Fibroblast of skin of back (primary cell): ENCODE results near the gene PPP1R37.
A peak's percentile ranks its signal among the peaks of the same experiment; 100 is the strongest.

Source experiments
- DNase-seq: peaks from one replicate; pipeline ENCODE4 v3.0.0-alpha.2; 2013

Gene PPP1R37

GRCh38 chr19:45140144-45140503, 47.1 kb downstream of the PPP1R37 start:
- DNase-seq: no peak

- DNase-seq: no peak
Measured at GRCh38 chr19:45140533-45140932, 47.6 kb downstream of the PPP1R37 start.

GRCh38 chr19:45141203-45141900, 48.4 kb downstream of the PPP1R37 start:
- no peak for DNase-seq

- DNase-seq: no peak
Measured at GRCh38 chr19:45142016-45142725, 49.2 kb downstream of the PPP1R37 start.

- DNase-seq: no peak
Measured at GRCh38 chr19:45142726-45143110, 49.7 kb downstream of the PPP1R37 start.

DNA sequence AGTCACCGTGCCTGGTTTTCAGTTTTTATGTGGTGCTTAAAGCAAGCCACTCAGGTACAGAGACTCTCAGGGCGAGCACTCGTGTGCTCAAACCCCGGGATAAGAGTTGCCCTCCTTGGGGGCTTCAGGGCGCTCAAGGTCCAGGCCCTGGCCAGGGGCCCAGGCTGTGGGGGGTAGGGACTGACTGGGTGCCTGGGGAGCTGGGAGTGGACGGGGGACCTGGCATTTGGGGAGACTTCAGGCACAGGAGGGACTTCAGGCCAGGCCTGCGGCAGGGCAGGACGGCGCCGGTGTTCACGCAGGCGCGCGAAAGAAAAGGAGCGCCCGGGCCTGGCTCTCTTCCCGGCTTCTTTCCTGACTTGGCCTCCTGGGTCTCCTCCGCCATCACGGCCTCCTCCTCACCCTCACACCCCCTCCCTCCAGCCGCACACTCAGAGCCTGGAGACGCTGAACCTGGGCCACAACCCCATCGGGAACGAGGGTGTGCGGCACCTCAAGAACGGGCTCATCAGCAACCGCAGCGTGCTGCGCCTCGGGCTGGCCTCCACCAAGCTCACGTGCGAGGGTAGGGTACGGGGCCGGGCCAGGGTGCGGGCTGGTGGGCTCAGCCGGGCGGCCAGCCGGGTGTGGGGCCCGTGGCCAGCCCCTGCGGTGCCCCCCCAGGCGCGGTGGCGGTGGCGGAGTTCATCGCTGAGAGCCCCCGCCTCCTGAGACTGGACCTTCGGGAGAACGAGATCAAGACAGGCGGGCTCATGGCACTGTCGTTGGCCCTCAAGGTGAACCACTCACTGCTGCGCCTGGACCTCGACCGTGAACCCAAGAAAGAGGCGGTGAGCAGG, 51.7 kb downstream of the PPP1R37 start:
- DNase-seq: no peak

- no peak for DNase-seq
Measured at GRCh38 chr19:45145270-45146189, 52.6 kb downstream of the PPP1R37 start.

DNA sequence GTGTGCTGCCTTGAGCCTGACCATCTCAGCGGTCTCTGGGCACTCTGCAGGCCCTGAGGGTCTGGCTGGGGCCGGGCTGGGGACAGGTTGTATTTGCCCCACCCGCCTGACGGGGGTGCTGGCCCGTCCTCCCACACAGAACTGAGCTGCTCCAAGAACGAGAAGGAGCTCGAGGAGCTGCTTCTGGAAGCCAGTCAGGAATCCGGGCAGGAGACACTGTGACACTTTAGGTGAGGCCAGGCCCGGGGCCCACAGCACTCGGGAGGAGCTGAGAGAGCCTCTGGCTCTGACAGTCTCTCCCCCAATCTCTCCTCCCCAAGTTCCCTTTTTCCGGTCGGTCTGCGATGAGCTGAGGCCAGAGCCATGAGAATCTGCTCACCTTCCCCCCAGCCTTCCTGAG, 53.3 kb downstream of the PPP1R37 start:
- no peak for DNase-seq

DNA sequence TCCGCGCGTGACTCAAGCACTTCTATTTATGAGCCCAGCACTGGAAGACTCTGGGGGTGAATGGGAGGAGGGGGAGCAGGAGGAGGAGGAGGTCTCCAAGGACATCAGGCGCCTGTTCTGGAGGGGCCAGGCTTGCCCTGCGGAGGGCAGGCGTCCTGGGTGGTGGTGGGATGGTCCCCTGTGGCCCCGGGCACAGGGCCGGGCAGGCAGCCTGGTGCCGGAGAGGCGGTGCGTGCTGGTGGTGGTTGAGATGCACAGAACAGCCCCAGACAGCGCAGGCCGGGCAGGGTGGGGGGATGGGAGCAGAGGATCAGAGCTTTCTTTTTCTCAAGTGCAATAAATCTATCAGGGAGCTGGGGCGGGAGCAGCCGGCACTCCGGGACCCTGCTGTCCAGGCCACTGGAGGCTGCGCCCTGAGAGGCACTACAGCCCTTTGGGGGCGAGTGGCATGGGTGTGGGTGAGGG, 53.8 kb downstream of the PPP1R37 start:
- DNase-seq: no peak

- DNase-seq: no peak
Measured at GRCh38 chr19:45147835-45148676, 55.1 kb downstream of the PPP1R37 start.

- no peak for DNase-seq
Measured at GRCh38 chr19:45149129-45149528, 56.1 kb downstream of the PPP1R37 start.

DNA sequence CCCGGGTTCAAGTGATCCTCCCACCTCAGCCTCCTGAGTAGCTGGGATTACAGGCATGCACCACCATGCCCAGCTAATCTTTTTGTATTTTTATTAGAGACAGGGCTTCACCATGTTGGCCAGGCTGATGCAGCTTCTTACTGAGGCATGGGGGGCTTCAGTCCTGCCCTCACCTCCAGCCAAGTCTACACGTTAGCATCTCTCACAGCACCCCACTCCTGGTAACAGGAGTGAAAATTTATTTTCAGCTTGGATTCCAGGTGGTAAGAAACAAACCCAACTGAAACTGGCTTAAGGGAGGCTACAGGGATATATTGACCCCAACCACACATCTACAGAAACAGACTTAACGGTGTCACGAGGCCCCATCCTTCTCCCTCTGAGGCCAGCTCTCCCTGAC, 57.2 kb downstream of the PPP1R37 start:
- no peak for DNase-seq

- no peak for DNase-seq
Measured at GRCh38 chr19:45150751-45151281, 57.8 kb downstream of the PPP1R37 start.

- DNase-seq: no peak
Measured at GRCh38 chr19:45151320-45151719, 58.3 kb downstream of the PPP1R37 start.

- no peak for DNase-seq
Measured at GRCh38 chr19:45151821-45152503, 59.0 kb downstream of the PPP1R37 start.

GRCh38 chr19:45152504-45153338, 59.7 kb downstream of the PPP1R37 start:
- DNase-seq: peak; percentile 48

- no peak for DNase-seq
Measured at GRCh38 chr19:45153339-45154063, 60.5 kb downstream of the PPP1R37 start.

DNA sequence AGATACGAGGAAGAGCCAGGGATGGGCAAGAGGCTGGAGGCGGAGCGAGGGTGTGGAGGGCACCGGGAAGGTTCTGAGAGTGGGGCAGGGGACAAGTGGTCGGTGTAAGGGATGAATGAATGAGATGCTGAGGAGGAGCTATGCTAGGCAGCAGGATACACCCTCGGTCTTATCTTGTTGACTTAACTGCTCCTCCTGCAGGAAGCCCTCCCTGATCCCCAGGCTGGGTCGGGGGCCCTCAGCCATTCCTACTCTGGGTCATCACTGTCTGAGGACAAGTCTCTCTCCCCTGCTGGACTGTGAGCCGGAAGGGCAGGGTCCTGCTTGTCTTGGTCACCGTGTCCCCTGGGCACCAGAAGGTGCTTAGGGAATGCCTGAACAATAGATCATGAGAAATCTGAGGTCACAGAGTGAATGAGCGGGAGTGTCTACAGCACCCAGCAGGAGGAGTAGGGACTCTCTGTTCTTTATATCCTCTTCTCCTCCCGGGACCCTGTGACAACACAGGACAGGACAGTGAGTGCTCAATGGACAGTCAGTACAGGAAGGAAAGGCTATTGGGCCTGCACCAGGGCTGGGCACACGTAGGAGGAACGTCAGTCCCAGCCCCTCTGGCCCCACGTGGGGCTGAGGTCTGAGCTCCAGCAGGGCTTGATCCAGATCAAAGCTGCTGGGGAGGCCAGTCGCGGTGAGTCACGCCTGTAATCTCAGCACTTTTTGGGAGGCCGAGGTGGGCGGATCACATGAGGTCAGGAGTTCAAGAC, 61.3 kb downstream of the PPP1R37 start:
- peak; percentile 66 for DNase-seq
